GM21526 (cell line): Measurements from ENCODE around the gene ARNT2.

Experiments
- ATAC-seq: cut with Tn5 transposase; IDR thresholded peaks from one replicate; pipeline ENCODE4 v1.9.1; 2021; ENCODE audit warnings: moderate library complexity; ENCODE audit not compliant: unreplicated experiment, low FRiP score

The ARNT2 gene

GRCh38 chr15:80440024-80440423, 35.8 kb downstream of the ARNT2 start:
- no peak for ATAC-seq

DNA sequence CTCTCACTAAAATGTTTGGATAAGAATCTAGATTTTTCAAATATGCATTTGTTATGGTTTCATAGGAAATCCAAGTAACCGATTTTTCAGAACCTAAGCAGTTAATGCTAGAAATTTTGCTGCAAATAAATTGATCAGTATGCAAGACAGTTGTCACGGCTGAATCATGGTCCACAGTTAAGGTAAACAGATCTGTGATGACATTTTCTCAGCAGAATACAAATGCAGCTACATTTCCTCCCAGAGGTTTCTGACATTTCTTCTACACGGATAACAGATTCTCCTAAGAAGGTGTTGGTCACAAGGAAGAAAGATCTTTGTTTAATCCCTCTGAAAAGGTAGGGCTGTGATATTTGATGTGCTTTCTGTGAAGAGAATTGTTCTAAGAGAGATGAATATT, 36.9 kb downstream of the ARNT2 start:
- no peak for ATAC-seq

GRCh38 chr15:80441714-80442113, 37.5 kb downstream of the ARNT2 start:
- ATAC-seq: no peak

GRCh38 chr15:80442728-80443403, 38.7 kb downstream of the ARNT2 start:
- no peak for ATAC-seq

DNA sequence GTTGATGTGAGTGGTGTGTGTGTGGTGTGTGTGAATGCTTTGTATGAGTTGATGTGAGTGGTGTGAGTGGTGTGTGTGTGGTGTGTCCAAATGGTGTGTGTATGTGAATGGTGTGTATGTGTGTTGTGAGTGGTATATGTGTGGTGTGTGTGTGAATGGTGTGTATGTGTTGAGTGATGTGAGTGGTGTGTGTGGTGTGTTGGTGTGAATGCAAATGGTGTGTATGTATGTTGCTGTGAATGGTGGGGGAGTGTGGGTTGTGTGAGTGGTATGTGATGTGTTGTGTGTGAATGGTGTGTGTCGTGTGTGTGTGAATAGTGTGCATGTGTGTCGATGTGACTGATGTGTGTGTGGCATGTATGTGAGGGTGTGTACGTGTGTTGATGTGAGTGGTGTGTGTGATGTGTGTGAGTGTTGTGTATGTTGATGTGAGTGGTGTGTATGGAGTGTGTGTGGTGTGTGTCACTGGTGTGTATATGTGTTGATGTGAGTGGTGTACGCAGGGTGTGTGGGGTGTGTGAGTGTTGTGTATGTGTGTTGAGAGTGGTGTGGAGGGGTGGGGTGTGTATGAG, 40.6 kb downstream of the ARNT2 start:
- no peak for ATAC-seq

DNA sequence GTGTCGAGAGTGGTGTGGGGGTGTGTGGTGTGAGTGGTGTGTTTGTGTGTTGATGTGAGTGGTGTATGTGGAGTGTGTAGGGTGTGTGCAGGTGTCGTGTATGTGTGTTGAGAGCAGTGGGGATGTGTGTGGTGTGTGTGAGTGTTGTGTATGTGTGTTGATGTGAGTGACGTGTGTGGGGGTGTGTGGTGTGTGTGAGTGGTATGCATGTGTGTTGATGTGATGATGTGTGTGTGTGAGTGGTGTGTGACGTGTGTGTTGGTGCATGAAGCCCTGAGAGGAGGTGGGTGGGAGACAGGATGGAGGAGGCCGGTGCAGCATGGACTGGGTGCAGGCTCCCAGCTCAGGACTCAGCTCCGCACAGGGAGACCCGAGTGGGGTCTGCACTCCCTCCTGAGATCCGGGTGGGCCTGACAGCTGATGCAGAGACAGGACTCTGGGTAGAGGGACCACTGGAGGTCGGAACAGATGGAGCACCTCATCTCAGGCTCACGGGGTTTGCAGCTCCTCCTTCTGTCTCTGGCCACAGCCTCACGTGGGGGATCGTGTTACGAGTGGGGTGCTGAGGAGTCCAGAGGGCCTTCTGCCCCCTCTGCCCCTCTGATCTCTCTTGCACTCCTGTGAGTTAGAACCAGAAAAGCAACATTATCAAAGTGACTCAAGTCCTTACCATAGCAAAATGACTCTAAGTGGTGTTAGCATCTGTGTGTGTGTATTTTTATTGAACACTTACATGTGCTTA, 41.3 kb downstream of the ARNT2 start:
- ATAC-seq: no peak

GRCh38 chr15:80447077-80447476, 42.9 kb downstream of the ARNT2 start:
- no peak for ATAC-seq

- no peak for ATAC-seq
These were observed 45.6 kb downstream of the ARNT2 start for GRCh38 chr15:80449825-80450224.

DNA sequence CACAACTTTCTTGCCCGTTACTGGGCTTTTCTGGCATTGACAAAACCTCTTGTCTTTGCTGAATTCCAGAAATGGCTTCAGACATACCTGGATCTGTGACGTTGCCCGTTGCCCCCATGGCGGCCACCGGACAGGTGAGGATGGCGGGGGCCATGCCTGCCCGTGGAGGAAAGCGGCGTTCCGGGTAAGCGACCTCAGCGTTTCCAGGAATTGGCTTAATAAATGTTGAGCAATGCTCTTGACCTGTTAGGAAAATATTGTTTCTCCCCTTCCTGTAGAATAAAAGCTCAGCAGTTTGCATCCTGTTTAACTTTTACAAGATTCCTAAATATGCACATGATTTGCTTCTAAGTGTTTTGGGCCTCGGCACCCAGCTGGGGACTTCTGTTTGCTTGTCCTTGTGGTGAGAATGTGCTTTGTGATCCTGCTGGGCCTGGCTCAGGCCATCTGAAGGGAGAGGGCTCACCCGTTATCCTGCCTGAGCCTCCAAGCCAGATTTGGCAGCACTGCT, 46.7 kb downstream of the ARNT2 start:
- ATAC-seq: no peak

- ATAC-seq: no peak
These were observed 48.0 kb downstream of the ARNT2 start for GRCh38 chr15:80452166-80452565.

DNA sequence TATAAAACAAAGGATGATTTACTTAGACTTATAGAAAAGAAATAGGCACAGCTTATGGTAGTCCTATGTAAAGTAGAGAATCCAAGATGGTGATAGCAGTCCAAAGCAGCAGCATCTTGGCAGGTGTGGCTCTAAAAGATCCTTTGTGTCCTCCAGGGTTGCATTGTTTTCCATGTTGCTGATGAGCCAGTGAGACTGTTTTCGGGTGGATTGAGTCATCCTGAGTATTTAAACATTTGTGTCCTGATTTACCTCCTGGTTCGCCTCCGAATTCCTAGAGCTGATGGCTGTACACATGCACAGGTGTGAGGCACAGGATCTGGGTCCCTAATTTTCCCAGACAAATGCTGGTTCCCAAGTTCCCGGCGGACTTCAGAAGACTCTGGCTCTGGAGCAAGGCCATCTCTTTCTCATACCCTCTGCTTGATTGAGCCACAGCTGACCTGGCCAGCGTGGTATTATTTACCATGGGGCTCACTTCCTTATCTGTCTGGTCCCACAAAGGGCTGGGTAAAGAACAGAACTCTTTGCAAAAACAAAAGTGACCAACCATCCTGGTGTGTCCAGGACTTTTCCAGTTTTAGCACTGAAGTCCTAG, 51.0 kb downstream of the ARNT2 start:
- ATAC-seq: no peak

GRCh38 chr15:80455668-80456442, 51.7 kb downstream of the ARNT2 start:
- no peak for ATAC-seq

GRCh38 chr15:80456517-80457492, 52.6 kb downstream of the ARNT2 start:
- no peak for ATAC-seq

GRCh38 chr15:80457896-80458295, 53.7 kb downstream of the ARNT2 start:
- no peak for ATAC-seq

- no peak for ATAC-seq
These were observed 54.4 kb downstream of the ARNT2 start for GRCh38 chr15:80458580-80458979.

DNA sequence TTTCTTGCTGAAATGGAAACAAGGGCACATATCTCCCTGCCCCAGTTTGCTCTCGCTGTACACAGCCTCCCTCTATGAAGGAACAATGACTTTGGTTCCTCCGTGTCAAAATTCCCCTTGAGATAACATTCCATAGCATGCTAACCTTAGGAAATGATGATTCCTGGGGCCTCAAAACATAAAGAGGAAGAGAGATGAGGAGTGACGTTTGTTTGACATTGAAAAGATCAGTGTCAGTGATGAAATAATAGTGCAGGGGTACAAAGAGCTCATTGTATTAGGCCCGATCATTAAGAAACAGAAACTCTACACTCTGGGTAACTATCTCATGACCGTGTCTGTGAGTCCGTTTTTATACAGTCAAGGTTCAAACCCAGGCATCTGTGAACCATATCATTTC, 55.2 kb downstream of the ARNT2 start:
- ATAC-seq: no peak

DNA sequence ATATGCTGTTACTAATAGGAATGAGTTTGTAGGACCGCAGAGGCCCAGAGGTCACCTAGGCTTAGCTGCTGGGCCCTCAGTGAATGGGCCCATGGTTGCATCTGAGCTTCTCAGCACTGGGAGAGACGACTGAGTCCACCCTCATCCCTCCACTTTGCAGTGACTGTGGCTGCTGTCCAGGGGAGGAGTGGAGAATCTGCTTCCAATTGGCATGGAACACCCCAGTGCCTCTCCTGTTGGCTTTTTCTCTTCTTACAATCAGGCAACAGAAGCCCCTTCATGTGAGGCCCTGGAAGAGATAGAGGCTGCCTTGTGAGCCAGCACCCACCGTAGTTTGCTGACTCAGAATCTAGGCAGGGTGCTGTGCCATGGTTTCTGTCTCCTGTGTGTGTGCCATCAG, 55.6 kb downstream of the ARNT2 start:
- ATAC-seq: no peak

DNA sequence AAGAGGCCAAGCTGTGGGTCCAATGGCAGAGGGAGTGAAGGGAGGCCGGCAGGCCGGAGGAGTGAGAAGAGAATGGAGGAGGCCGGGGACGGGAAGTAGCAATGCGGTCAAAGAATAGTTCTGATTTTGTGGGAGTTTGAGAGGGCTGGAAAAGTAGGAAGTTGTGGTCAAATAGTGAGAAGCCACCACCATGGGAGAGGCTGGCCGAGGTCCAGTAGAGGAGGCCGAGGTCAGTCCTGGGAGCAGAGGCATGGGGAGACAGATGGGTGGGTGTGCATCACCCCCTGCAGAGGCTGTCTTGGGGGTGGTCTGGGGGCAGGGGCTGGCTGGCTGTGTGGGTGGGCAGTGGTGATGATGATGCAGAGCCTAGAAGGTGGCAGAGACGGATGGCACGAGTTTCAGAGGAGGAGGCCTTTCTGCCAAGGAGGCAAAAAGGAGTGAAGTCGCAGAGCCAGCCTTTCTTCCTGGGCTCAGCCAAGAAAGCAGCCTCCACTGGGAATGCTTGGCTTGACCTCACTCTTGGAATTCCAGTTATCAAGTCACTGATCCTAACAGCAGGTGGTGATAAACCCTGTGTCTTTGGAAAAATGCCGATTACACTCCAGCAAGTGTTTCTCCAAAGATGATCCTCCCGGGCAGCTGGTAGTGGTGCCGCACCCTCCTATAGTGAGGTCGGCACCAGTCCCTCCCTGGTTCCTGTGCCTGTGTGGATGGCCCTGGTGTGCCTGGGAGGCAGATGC, 57.3 kb downstream of the ARNT2 start:
- no peak for ATAC-seq

DNA sequence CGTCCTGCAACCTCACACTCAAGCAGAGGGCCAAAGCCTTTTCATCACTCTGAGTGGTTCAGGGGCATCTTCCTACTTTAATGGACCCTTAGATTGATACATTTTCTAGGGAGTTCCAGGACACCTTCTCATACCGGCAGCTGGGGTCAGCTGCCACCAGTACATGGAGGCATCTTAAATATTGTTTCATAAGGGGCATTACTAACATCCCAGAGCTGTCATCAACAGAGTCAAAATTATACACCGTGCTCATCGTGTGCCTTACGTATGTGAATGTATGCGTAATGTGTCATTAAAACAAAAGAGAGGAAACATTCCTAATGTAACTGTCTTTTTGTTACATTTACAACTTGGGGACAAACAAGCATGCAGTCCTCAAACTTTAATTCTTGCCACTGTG, 57.9 kb downstream of the ARNT2 start:
- ATAC-seq: no peak
